Endothelial cell of umbilical vein (primary cell): ENCODE measurements around the gene ADGB. TPM values are rescaled to one million over a fixed set of nuclear protein-coding genes. Genes with fewer than 3 reads are reported as not detected.
"Not testable (repeated sequence)": the region's sequence is repeated elsewhere in the genome, so short reads cannot be mapped to it uniquely, and the experiment has no call there.

Experiments
- BruUV-seq: library from RNA; stranded (reverse); fragments of 400-500 nt; replicated peaks from 2 replicates; lab custom pipeline; 2021; lab: Mats Ljungman, UMichigan
- CTCF ChIA-PET: fragments of 300-600, 350-600 bp; sonication (Branson Sonifier 250); formaldehyde crosslinking; loops from one replicate; lab custom pipeline; 2021; ENCODE audit warnings: antibody characterized with exemption, inconsistent platforms; lab: Charles Lee
- POLR2A ChIA-PET: fragments of 300-600, 350-600 bp; sonication (Branson Sonifier 250); formaldehyde crosslinking; loops from one replicate; lab custom pipeline; 2021; ENCODE audit warnings: antibody characterized with exemption, inconsistent platforms; lab: Charles Lee
- DNase-seq: peaks from one replicate; pipeline ENCODE4 v3.0.0-alpha.2; 2011; ENCODE audit warnings: low read depth, low spot score
- FAIRE-seq: peaks from 2 replicates; lab custom pipeline; 2011; peaks lifted over from hg19 to GRCh38; lab: Jason Lieb, UNC
- H2AFZ ChIP-seq: 2 replicates; pipeline ENCODE4 v1.6.0; 2012; ENCODE audit warnings: low read depth, low read length, control low read depth, inconsistent platforms
- H3K27ac ChIP-seq: 2 replicates; pipeline ENCODE4 v1.5.1; 2011; ENCODE audit warnings: low read depth, mild to moderate bottlenecking, control low read depth, low read length, moderate library complexity; ENCODE audit not compliant: insufficient read depth
- H3K27me3 ChIP-seq, 2 experiments: 2 replicates each; pipeline versions ENCODE4 v1.6.0 to v1.6.1; 2011; ENCODE audit warnings: low read length in 2 of 2, mixed read lengths in 1 of 2; ENCODE audit not compliant: control insufficient read depth in 2 of 2, insufficient read depth in 2 of 2
- H3K36me3 ChIP-seq, 2 experiments: 2 replicates in 1 of 2; 3 replicates in 1 of 2; pipeline ENCODE4 v1.5.1; 2011; ENCODE audit warnings: low read length in 2 of 2, mild to moderate bottlenecking in 1 of 2, moderate library complexity in 1 of 2; ENCODE audit not compliant: control insufficient read depth in 2 of 2, insufficient read depth in 2 of 2; ENCODE audit errors: extremely low read depth in 1 of 2
- H3K4me1 ChIP-seq: 3 replicates; pipeline ENCODE4 v1.5.1; 2011; ENCODE audit warnings: mild to moderate bottlenecking, low read length; ENCODE audit not compliant: control insufficient read depth, insufficient read depth; ENCODE audit errors: extremely low read depth
- H3K4me2 ChIP-seq: 2 replicates; pipeline ENCODE4 v1.6.1; 2011; ENCODE audit warnings: low read length, control low read depth, mixed read lengths; ENCODE audit not compliant: insufficient read depth
- H3K4me3 ChIP-seq, 3 experiments: fragments of 200-600 bp in 1 of 3; sonication (generic), shearing (Covaris generic) in 1 of 3; replicated peaks in 1 of 3; 2 replicates each; pipeline ENCODE4 v1.5.1; 2011 to 2016; ENCODE audit warnings: control low read depth in 3 of 3, low read length in 3 of 3, mild to moderate bottlenecking in 2 of 3, inconsistent platforms in 1 of 3, low read depth in 1 of 3, moderate library complexity in 1 of 3; ENCODE audit not compliant: insufficient read depth in 1 of 3
- H3K79me2 ChIP-seq: 2 replicates; pipeline ENCODE4 v1.6.0; 2012; ENCODE audit warnings: low read length, inconsistent platforms; ENCODE audit not compliant: control insufficient read depth, insufficient read depth
- H3K9ac ChIP-seq: replicated peaks from 2 replicates; pipeline ENCODE3; 2011; ENCODE audit warnings: low read length, control low read depth; ENCODE audit not compliant: insufficient read depth; ENCODE audit errors: extremely low read depth
- H3K9me1 ChIP-seq: replicated peaks from 3 replicates; pipeline ENCODE4 v1.6.0; 2011; ENCODE audit warnings: mild to moderate bottlenecking, low read length; ENCODE audit not compliant: control insufficient read depth, insufficient read depth; ENCODE audit errors: extremely low read depth
- H3K9me3 ChIP-seq: replicated peaks from 2 replicates; pipeline ENCODE4 v1.5.1; 2012; ENCODE audit warnings: low read length, inconsistent platforms; ENCODE audit not compliant: control insufficient read depth, insufficient read depth
- H4K20me1 ChIP-seq: replicated peaks from 2 replicates; pipeline ENCODE3; 2011; ENCODE audit warnings: mild to moderate bottlenecking, low read length; ENCODE audit not compliant: control insufficient read depth, insufficient read depth; ENCODE audit errors: extremely low read depth
- EZH2 ChIP-seq: IDR thresholded peaks from 2 replicates; pipeline ENCODE4 v1.6.1; 2012; ENCODE audit warnings: borderline replicate concordance, low read depth, mild to moderate bottlenecking, moderate library complexity, low read length, inconsistent platforms; ENCODE audit not compliant: severe bottlenecking
- dilution Hi-C: fragments of 300-500 bp; cut with MboI; formaldehyde crosslinking; loops from one replicate; pipeline ENCODE4 v1.15.0; 2019; ENCODE audit warnings: low sequenced_read_pairs; ENCODE audit not compliant: extremely low pct_ligation_motif_present
- intact Hi-C: fragments of 100-400 bp; cut with micrococcal nuclease; formaldehyde crosslinking; loops from one replicate; pipeline ENCODE4 v1.10.0; 2022
- polyA plus RNA-seq, 4 experiments: library from polyadenylated mRNA; depleted of rRNA in 3 of 4; stranded (reverse) in 3 of 4; unstranded in 1 of 4; fragments of >200 nt; gene quantifications; 2 replicates each; pipeline versions ENCODE4 v1.2.1 to v1.2.3, GENCODE V29; 2011 to 2012; ENCODE audit warnings: missing spikeins in 1 of 4
- total RNA-seq: library from RNA; stranded (reverse); gene quantifications from 2 replicates; pipeline ENCODE4 v1.2.3, GENCODE V29; 2021
- TF ChIP-seq, protein P1 (sequence below): IDR thresholded peaks from 2 replicates; pipeline ENCODE4 v1.6.1; 2011; ENCODE audit not compliant: insufficient read depth, insufficient read length

The ADGB gene
- total and polyA plus RNA-seq, 2 donors (not counting 3 experiments of a cell fraction or from before 2014, with no cell fraction given): not detected

DNA sequence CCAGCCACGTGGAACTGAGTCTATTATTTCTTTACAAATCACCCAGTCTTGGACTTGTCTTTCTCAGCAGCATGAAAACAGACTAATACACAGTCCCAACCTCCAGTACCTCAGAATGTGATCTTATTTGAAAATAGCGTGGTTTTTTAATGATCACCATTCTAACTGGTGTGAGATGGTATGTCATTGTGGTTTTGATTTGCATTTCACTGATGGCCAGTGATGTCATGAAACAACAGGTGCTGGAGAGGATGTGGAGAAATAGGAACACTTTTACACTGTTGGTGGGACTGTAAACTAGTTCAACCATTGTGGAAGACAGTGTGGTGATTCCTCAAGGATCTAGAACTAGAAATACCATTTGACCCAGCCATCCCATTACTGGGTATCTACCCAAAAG, 32.1 kb upstream of the ADGB start:
- POLR2A ChIA-PET, H4K20me1 ChIP-seq, H3K36me3 ChIP-seq, H3K79me2 ChIP-seq, H3K4me1 ChIP-seq, dilution Hi-C loops, H3K9ac ChIP-seq, DNase-seq, FAIRE-seq, H3K4me2 ChIP-seq, H3K9me3 ChIP-seq, CTCF ChIA-PET, intact Hi-C loops, H3K4me3 ChIP-seq, BruUV-seq, H3K27me3 ChIP-seq, H2AFZ ChIP-seq, H3K9me1 ChIP-seq, H3K27ac ChIP-seq: not testable (repeated sequence)

DNA sequence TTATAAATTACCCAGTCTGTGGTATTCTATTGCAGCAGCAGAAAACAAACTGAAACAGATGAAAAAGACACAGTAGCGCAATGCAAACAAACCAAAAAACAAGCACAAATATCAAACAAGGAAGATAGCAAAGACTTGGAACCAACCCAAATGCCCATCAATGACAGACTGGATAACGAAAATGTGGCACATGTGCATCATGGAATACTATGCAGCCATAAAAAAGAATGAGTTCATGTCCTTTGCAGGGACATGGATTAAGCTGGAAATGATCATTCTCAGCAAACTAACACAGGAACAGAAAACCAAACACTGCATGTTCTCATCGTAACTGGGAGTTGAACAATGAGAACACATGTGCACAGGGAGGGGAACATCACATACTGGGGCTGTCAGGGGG, 30.2 kb upstream of the ADGB start:
- BruUV-seq, H3K4me1 ChIP-seq, dilution Hi-C loops, intact Hi-C loops, H3K36me3 ChIP-seq, H2AFZ ChIP-seq, H3K9me3 ChIP-seq, H3K9me1 ChIP-seq, H3K27ac ChIP-seq, DNase-seq, CTCF ChIA-PET, H3K79me2 ChIP-seq, FAIRE-seq, H3K9ac ChIP-seq, POLR2A ChIA-PET, H4K20me1 ChIP-seq, H3K4me3 ChIP-seq, H3K27me3 ChIP-seq, H3K4me2 ChIP-seq: not testable (repeated sequence)

GRCh38 chr6:146574211-146574610, 24.6 kb upstream of the ADGB start:
- no peak for DNase-seq
- POLR2A ChIA-PET: no interaction called here

More at GRCh38 chr6:146574211-146574610, 24.6 kb upstream of the ADGB start:
- Histone ChIP-seq H3K36me3 (no peaks in the 10 kb centered on the region), H3K9me3 (no peaks in the 10 kb centered on the region), H3K4me1 (no peaks in the 10 kb centered on the region), H3K27ac (no peak overlapping the region), H3K9ac (no peak overlapping the region), H3K27me3 (no peaks in the 10 kb centered on the region), H2AFZ (no peak overlapping the region), H3K4me3 (no peak overlapping the region), H4K20me1 (no peaks in the 10 kb centered on the region), H3K79me2 (no peaks in the 10 kb centered on the region), H3K9me1 (no peaks in the 10 kb centered on the region), H3K4me2 (no peak overlapping the region)
- CTCF ChIA-PET: no interaction called here
- intact Hi-C loops: no loop called here
- FAIRE-seq: no peak
- dilution Hi-C loops: no loop called here
- no peak for TF ChIP-seq EZH2
- TF ChIP-seq, protein P1, sequence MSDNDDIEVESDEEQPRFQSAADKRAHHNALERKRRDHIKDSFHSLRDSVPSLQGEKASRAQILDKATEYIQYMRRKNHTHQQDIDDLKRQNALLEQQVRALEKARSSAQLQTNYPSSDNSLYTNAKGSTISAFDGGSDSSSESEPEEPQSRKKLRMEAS: no peak
- no TSS peak for BruUV-seq
